Fibroblast of villous mesenchyme (primary cell): ENCODE results near the gene SHISAL2A. TPM values are rescaled to one million over a fixed set of nuclear protein-coding genes. Genes with fewer than 3 reads are reported as not detected.

ENCODE experiments used
- DNase-seq: peaks from one replicate; pipeline ENCODE4 v3.0.0-alpha.2; 2010; ENCODE audit warnings: low read depth
- H3K4me3 ChIP-seq: 2 replicates; pipeline ENCODE4 v1.5.1; 2011; ENCODE audit warnings: low read depth, mild to moderate bottlenecking, low read length
- CTCF ChIP-seq: IDR thresholded peaks from 2 replicates; pipeline ENCODE4 v1.5.1; 2012; ENCODE audit warnings: low read depth, mild to moderate bottlenecking, low read length; ENCODE audit not compliant: insufficient read depth
- total RNA-seq: library from RNA; depleted of rRNA; stranded (reverse); fragments of >200 nt; gene quantifications from 2 replicates; pipeline ENCODE4 v1.2.3, GENCODE V29; 2012

SHISAL2A gene
- total RNA-seq, 1 donor = not detected

GRCh38 chr1:52615489-52616042, 17.4 kb upstream of the SHISAL2A start:
- H3K4me3 ChIP-seq = no peak overlapping the region
- no peak for TF ChIP-seq CTCF
- no peak for DNase-seq

DNA sequence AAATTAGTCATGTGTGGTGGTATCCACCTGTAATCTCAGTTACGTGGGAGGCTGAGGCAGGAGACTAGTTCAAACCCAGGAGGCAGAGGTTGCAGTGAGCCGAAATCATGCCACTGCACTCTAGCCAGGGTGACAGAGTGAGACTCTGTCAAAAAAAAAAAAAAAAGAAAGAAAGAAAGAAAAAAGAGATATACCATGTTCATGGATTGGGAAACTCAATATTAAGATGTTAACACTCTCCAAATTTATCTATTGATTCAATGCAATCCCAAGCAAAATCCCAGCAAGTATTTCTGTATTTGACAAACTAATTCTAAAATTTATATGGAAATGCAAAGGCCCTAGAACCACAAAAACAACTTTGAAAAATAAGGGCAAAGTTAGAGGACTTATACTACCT, 11.0 kb upstream of the SHISAL2A start:
- TF ChIP-seq CTCF = no peak
- no peak for DNase-seq
- no peak overlapping the region for H3K4me3 ChIP-seq

DNA sequence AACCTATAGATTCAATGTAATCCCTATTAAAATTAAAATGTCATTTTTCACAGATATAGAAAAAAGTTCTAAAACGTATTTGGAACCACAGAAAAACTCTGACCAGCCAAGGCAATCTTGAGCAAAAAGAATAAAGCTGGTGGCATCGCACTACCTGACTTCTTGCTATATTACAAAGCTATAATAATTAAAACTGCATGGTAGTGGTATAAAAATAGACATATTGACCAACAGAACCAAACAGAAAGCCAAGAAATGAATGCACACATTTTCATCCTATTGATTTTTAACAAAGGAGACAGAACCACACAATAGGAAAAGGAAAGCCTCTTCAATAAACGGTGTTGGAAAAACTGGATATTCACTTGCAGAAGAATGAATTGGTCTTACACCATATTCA, 9.2 kb upstream of the SHISAL2A start:
- no peak overlapping the region for H3K4me3 ChIP-seq
- no peak for DNase-seq
- no peak for TF ChIP-seq CTCF

GRCh38 chr1:52627028-52627427, 5.9 kb upstream of the SHISAL2A start:
- no peak for TF ChIP-seq CTCF

GRCh38 chr1:52628614-52629324, 4.2 kb upstream of the SHISAL2A start:
- TF ChIP-seq CTCF = no peak
- H3K4me3 ChIP-seq = no peak overlapping the region
- no peak for DNase-seq

More at GRCh38 chr1:52627028-52627427, 5.9 kb upstream of the SHISAL2A start:
- DNase-seq = no peak
- H3K4me3 ChIP-seq = no peak overlapping the region

DNA sequence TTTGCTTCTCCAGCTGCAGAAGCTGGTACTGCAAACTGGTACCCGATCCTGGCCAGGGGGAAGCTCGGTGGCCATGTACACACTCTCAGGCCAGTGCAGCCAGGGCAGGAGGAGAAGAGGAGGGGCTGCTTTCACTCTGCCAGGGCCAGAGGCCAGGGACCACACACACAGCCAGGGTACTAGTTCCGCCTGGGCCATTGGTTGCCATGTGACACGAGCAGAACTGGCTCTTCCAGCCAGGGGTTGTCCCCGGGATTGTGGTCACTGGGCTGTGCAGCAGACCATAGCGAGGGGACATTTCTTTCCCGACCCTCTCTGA, 3.7 kb upstream of the SHISAL2A start:
- no peak for TF ChIP-seq CTCF
- DNase-seq = no peak
- H3K4me3 ChIP-seq = no peak overlapping the region

DNA sequence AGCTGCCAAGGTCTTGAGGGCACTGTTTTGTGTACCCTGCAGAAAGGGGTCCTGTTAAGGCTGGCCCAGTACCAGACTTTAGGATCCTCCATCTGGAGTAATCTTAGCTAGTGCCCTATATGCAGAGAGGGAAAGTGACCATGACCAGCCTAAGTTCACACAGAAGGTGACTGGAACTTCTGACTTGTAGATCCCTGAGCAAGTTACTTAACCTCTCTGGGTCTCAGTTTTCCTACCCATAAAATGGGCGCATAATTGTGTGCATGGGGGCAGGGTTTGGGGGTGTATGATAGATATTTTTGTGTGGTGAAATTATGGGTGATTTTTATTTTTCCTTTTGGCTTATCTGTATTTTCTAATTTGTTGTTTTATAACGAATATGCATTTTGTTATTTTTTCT, 3.3 kb upstream of the SHISAL2A start:
- no peak for TF ChIP-seq CTCF
- DNase-seq = no peak
- H3K4me3 ChIP-seq = no peak overlapping the region
